CD14-positive monocyte (primary cell): ENCODE measurements around the gene FAM187B. TPM values are rescaled to one million over a fixed set of nuclear protein-coding genes. Genes with fewer than 3 reads are reported as not detected.
A peak's percentile ranks its signal among the peaks of the same experiment; 100 is the strongest.

Experiments
- DNase-seq, 3 donors: peaks; one replicate each; pipeline ENCODE4 v3.0.0-alpha.2; 2011 to 2022
- H2AFZ ChIP-seq: 2 replicates; pipeline ENCODE4 v1.6.0; 2012; ENCODE audit warnings: mild to moderate bottlenecking, low read depth, low read length, inconsistent platforms; ENCODE audit not compliant: insufficient read depth, poor library complexity, severe bottlenecking
- H3K27ac ChIP-seq, 2 donors: 1 replicate in 1 of 2; 2 replicates in 1 of 2; pipeline ENCODE4 v1.5.1; 2012 to 2013; ENCODE audit warnings: low read length in 2 of 2, control low read depth in 1 of 2, inconsistent platforms in 1 of 2, low read depth in 1 of 2, mild to moderate bottlenecking in 1 of 2
- H3K27me3 ChIP-seq, 2 donors: one replicate each; pipeline versions ENCODE4 v1.6.0 to v1.6.1; 2011 to 2013; ENCODE audit warnings: low read length in 2 of 2; ENCODE audit not compliant: control insufficient read depth in 2 of 2, insufficient read depth in 2 of 2
- H3K36me3 ChIP-seq, 2 donors: replicated peaks in 1 of 2; 1 replicate in 1 of 2; 2 replicates in 1 of 2; pipeline versions ENCODE4 v1.5.1 to v1.6.1; 2012 to 2013; ENCODE audit warnings: low read length in 2 of 2, control low read depth in 1 of 2, inconsistent platforms in 1 of 2, mild to moderate bottlenecking in 1 of 2; ENCODE audit not compliant: insufficient read depth in 2 of 2, control insufficient read depth in 1 of 2
- H3K4me1 ChIP-seq, 2 donors: 1 replicate in 1 of 2; 2 replicates in 1 of 2; pipeline versions ENCODE4 v1.5.1 to v1.6.1; 2012 to 2013; ENCODE audit warnings: low read length in 2 of 2, control low read depth in 1 of 2, inconsistent platforms in 1 of 2, mild to moderate bottlenecking in 1 of 2, moderate library complexity in 1 of 2; ENCODE audit not compliant: insufficient read depth in 2 of 2, control insufficient read depth in 1 of 2
- H3K4me2 ChIP-seq: replicated peaks from 2 replicates; pipeline ENCODE3; 2012; ENCODE audit warnings: low read length, moderate library complexity, mild to moderate bottlenecking; ENCODE audit not compliant: poor library complexity, severe bottlenecking; ENCODE audit errors: extremely low read depth
- H3K4me3 ChIP-seq, 3 experiments: fragments of 200-600 bp in 1 of 3; sonication (generic) in 1 of 3; replicated peaks in 1 of 3; 1 replicate in 2 of 3; 2 replicates in 1 of 3; pipeline ENCODE4 v1.5.1; 2011 to 2013; ENCODE audit warnings: low read length in 3 of 3, mild to moderate bottlenecking in 3 of 3, control low read depth in 2 of 3, low read depth in 2 of 3, inconsistent platforms in 1 of 3, moderate library complexity in 1 of 3
- H3K79me2 ChIP-seq: 2 replicates; pipeline ENCODE4 v1.6.0; 2012; ENCODE audit warnings: mild to moderate bottlenecking, control low read depth, inconsistent platforms, low read length, moderate library complexity; ENCODE audit not compliant: insufficient read depth
- H3K9ac ChIP-seq: 2 replicates; pipeline ENCODE4 v1.6.0; 2017; ENCODE audit warnings: low read length, mild to moderate bottlenecking; ENCODE audit not compliant: insufficient read depth, poor library complexity, severe bottlenecking
- H3K9me3 ChIP-seq, 2 donors: replicated peaks in 1 of 2; 1 replicate in 1 of 2; 2 replicates in 1 of 2; pipeline versions ENCODE4 v1.5.1 to v1.6.1; 2012 to 2013; ENCODE audit warnings: low read length in 2 of 2, control low read depth in 1 of 2; ENCODE audit not compliant: control insufficient read depth in 1 of 2, insufficient read depth in 1 of 2
- H4K20me1 ChIP-seq: 2 replicates; pipeline ENCODE4 v1.6.0; 2012; ENCODE audit warnings: mild to moderate bottlenecking, low read length, control low read depth, moderate library complexity; ENCODE audit not compliant: insufficient read depth
- H3K27ac Mint-ChIP-seq, 7 donors: one replicate each; pipeline ENCODE4 v1.8.0; 2020; ENCODE audit warnings: mild to moderate bottlenecking in 7 of 7, mixed read lengths in 7 of 7, moderate library complexity in 6 of 7, inconsistent platforms in 2 of 7
- H3K27me3 Mint-ChIP-seq, 3 donors: one replicate each; pipeline ENCODE4 v1.8.0; 2021 to 2022; ENCODE audit warnings: low read depth in 3 of 3, mild to moderate bottlenecking in 3 of 3, mixed read lengths in 3 of 3, moderate library complexity in 3 of 3, inconsistent platforms in 1 of 3
- H3K36me3 Mint-ChIP-seq, 2 donors: one replicate each; pipeline ENCODE4 v1.8.0; 2020; ENCODE audit warnings: mixed read lengths in 2 of 2, inconsistent platforms in 1 of 2, mild to moderate bottlenecking in 1 of 2
- H3K4me1 Mint-ChIP-seq: one replicate; pipeline ENCODE4 v1.8.0; 2020; ENCODE audit warnings: mild to moderate bottlenecking, mixed read lengths
- H3K4me3 Mint-ChIP-seq, 2 donors: one replicate each; pipeline ENCODE4 v1.8.0; 2020; ENCODE audit warnings: mild to moderate bottlenecking in 2 of 2, mixed read lengths in 2 of 2, moderate library complexity in 1 of 2
- H3K9me3 Mint-ChIP-seq, 7 donors: one replicate each; pipeline ENCODE4 v1.8.0; 2020 to 2022; ENCODE audit warnings: mixed read lengths in 7 of 7, mild to moderate bottlenecking in 6 of 7, moderate library complexity in 6 of 7, inconsistent platforms in 2 of 7
- WGBS: methylation state at CpG from one replicate; pipeline ENCODE4 v1.1.5; 2013; ENCODE audit warnings: missing lambda C conversion rate; ENCODE audit not compliant: insufficient coverage; 5-methylcytosine and 5-hydroxymethylcytosine counted together
- intact Hi-C, 2 donors: fragments of 100-400 bp; cut with micrococcal nuclease; formaldehyde crosslinking; loops; one replicate each; pipeline versions ENCODE4 v1.15.0 to v1.15.1; 2023
- polyA plus RNA-seq, 3 donors: library from polyadenylated mRNA; depleted of rRNA in 1 of 3; unstranded in 2 of 3; stranded (reverse) in 1 of 3; fragments of 300-500 nt in 2 of 3; fragments of >200 nt in 1 of 3; fragmentation: Illumina TruSeq in 2 of 3; gene quantifications; 1 replicate in 2 of 3; 2 replicates in 1 of 3; pipeline ENCODE4 v1.2.3, GENCODE V29; 2012 to 2021
- TF ChIP-seq, protein P1 (sequence below): fragments of 200-600 bp; IDR thresholded peaks from one replicate; pipeline ENCODE4 v1.8.0; 2022; ENCODE audit warnings: antibody characterized with exemption, mild to moderate bottlenecking

FAM187B gene
- polyA plus RNA-seq, 3 donors: not detected

DNA sequence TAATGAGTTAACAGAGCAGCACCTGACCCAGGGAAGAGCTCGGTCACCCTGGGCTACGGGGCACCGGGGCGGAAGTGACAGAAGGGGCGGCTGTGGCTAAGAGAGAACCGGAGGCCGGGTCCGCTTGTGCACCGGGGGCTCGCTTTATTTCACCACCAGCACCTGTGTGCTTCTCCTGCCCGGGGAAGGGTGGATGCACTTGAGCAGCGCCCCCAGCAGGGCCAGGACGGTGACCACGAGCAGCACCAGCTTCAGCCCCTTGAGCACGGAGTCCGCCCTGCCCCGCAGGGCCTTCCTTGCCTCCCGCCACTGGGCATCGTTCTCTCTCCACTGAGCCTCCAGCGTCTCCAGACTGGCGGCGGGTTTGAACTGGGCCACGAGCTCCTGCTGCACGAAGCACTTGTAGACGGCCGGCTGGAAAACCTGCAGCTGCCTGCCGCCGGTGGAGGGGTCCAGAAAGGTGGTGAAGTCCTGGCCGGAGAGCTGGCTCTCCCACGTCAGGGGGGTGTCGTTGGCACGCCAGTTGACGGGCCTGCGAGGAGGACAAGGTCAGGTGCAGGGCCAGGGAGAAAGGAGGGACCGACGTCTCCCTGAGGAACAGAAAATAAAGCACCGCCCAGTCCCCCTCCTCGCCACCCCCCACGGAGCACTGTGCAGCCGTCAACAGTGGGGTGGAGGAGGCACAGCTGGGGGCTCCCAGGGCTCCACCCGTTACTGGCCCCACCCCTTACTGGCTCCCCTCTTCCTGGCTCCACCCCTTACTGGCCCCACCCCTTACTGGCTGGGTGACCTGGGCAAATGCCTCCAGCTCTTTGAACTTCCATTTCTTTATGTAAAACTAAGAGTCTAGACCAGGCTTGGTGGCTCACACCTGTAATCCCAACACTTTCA lies 3.6 kb downstream of the FAM187B start:
- H3K4me3 Mint-ChIP-seq: no peak overlapping the region
- no peaks in the 10 kb centered on the region for H3K79me2 ChIP-seq
- peaks cover 22% of the 10 kb centered on the region for H3K4me1 Mint-ChIP-seq
- H3K9me3 Mint-ChIP-seq: peaks cover 0 to 3% (median 0%) of the 10 kb centered on the region in 7 donors
- H3K4me2 ChIP-seq: peak overlapping the region; percentile 30
- no peaks in the 10 kb centered on the region for H3K36me3 Mint-ChIP-seq
- intact Hi-C loops: loop anchor here in 1 of 2 donors (5.0 kb wide), 1 partner anchor 42 kb away; the partner anchor contains the start of gene USF2
- peak overlapping the region; percentile 32 for H2AFZ ChIP-seq
- peaks cover 13 to 19% of the 10 kb centered on the region in 2 donors for H3K4me1 ChIP-seq
- no peak for DNase-seq
- H3K4me3 ChIP-seq: no peak overlapping the region
- 89% methylated on average over 38 of the region's 41 CpGs for WGBS
- H3K9me3 ChIP-seq: no peaks in the 10 kb centered on the region
- no peaks in the 10 kb centered on the region for H3K36me3 ChIP-seq
- H3K27ac Mint-ChIP-seq: peak overlapping the region in 1 of 7 donors; percentile 19
- no peaks in the 10 kb centered on the region for H3K27me3 ChIP-seq
- H3K9ac ChIP-seq: no peak overlapping the region
- TF ChIP-seq, protein P1, sequence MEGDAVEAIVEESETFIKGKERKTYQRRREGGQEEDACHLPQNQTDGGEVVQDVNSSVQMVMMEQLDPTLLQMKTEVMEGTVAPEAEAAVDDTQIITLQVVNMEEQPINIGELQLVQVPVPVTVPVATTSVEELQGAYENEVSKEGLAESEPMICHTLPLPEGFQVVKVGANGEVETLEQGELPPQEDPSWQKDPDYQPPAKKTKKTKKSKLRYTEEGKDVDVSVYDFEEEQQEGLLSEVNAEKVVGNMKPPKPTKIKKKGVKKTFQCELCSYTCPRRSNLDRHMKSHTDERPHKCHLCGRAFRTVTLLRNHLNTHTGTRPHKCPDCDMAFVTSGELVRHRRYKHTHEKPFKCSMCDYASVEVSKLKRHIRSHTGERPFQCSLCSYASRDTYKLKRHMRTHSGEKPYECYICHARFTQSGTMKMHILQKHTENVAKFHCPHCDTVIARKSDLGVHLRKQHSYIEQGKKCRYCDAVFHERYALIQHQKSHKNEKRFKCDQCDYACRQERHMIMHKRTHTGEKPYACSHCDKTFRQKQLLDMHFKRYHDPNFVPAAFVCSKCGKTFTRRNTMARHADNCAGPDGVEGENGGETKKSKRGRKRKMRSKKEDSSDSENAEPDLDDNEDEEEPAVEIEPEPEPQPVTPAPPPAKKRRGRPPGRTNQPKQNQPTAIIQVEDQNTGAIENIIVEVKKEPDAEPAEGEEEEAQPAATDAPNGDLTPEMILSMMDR: no peak
- no peaks in the 10 kb centered on the region for H4K20me1 ChIP-seq
- no peak overlapping the region for H3K27ac ChIP-seq
- H3K27me3 Mint-ChIP-seq: peaks cover 3 to 10% (median 6%) of the 10 kb centered on the region in 3 donors

DNA sequence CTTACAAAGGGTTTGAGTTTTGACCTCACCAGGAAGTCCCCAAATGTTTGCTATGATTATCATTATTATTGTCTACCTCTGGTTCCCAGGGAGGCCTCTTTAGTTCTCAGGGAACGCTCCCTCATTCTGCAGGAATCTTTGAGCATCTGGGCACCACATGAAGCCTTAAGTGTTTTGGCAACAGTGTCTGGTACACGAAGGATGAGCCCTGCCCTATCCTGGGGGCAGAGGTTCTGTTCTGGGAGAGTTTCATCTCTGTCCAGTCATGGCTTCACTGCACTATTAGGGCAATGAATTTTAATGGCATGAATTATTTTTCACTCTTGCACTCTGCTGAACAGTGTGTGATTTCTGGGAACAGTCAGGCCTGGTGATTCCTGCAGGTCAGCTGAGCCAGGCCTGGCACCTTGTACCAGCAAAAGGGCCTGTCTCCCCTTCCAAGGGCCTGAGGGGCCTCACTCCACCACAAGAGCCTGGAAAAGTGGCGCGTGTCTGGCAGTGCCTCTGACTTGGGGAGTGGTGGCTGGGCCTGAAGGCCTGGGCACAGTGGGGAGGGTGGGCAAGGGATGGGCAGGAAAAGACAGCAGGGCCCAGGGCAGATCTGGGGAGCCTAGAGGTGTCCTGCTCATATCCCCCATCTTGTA lies 4.6 kb downstream of the FAM187B start:
- WGBS: 100% methylated on average over 2 of the region's 4 CpGs

More for the DNA sequence above, 4.6 kb downstream of the FAM187B start:
- DNase-seq: no peak
- Histone ChIP-seq H3K27ac (no peak overlapping the region), H3K79me2 (no peaks in the 10 kb centered on the region), H4K20me1 (no peaks in the 10 kb centered on the region), H3K4me2 (no peak overlapping the region), H3K36me3 (no peaks in the 10 kb centered on the region), H3K27me3 (no peaks in the 10 kb centered on the region), H3K4me3 (no peak overlapping the region), H2AFZ (no peak overlapping the region), H3K9me3 (peaks cover 0 to 4% of the 10 kb centered on the region in 2 donors), H3K4me1 (peaks cover 13 to 19% of the 10 kb centered on the region in 2 donors), H3K9ac (no peak overlapping the region)
- Mint-ChIP-seq H3K4me1 (peaks cover 22% of the 10 kb centered on the region), H3K4me3 (no peak overlapping the region), H3K27ac (no peak overlapping the region), H3K9me3 (peaks cover 0 to 6% (median 3%) of the 10 kb centered on the region in 7 donors), H3K36me3 (no peaks in the 10 kb centered on the region), H3K27me3 (peaks cover 2 to 9% (median 3%) of the 10 kb centered on the region in 3 donors)
- TF ChIP-seq, protein P1: no peak
- intact Hi-C loops: loop anchor here in 1 of 2 donors (5.0 kb wide), 1 partner anchor 43 kb away; the partner anchor contains the start of gene USF2
